ENCODE results near the gene WDR76. TPM values are rescaled to one million over a fixed set of nuclear protein-coding genes. Genes with fewer than 3 reads are reported as not detected.

WDR76 gene
- total RNA-seq, 1 experiment from 2014 or later, result 11.5 TPM

GRCh38 chr15:43881944-43882343, 55.1 kb downstream of the WDR76 start:
- no peak for TF ChIP-seq CTCF (IDR thresholded peaks at IDR 0.05; ENCODE audit: unreplicated experiment)
- Mint-ChIP-seq H3K36me3 (ENCODE audit: insufficient read depth, unreplicated experiment) (no peaks in the 10 kb centered on the region), H3K27ac (ENCODE audit: unreplicated experiment) (no peak overlapping the region), H3K9me3 (ENCODE audit: low read depth, unreplicated experiment) (no peaks in the 10 kb centered on the region), H3K4me3 (ENCODE audit: low read depth, unreplicated experiment) (no peak overlapping the region), H3K27me3 (ENCODE audit: unreplicated experiment) (no peaks in the 10 kb centered on the region), H3K4me1 (ENCODE audit: low read depth, unreplicated experiment) (no peaks in the 10 kb centered on the region)
- CTCF ChIA-PET, result no interaction called here
- DNase-seq, result no peak
- intact Hi-C loops (cut with micrococcal nuclease; ENCODE audit: unreplicated experiment), result no loop called here
- no TSS peak for BruUV-seq (replicated peaks)

- H3K9me3 Mint-ChIP-seq (ENCODE audit: low read depth, unreplicated experiment), result no peaks in the 10 kb centered on the region
Measured at GRCh38 chr15:43883571-43883970, 56.8 kb downstream of the WDR76 start.

GRCh38 chr15:43886558-43886957, 59.8 kb downstream of the WDR76 start:
- no TSS peak for BruUV-seq (replicated peaks)
- no peak overlapping the region for H3K4me3 Mint-ChIP-seq (ENCODE audit: low read depth, unreplicated experiment)
- no peaks in the 10 kb centered on the region for H3K4me1 Mint-ChIP-seq (ENCODE audit: low read depth, unreplicated experiment)
- H3K9me3 Mint-ChIP-seq (ENCODE audit: low read depth, unreplicated experiment), result no peaks in the 10 kb centered on the region
- no peak for DNase-seq
- intact Hi-C loops (cut with micrococcal nuclease; ENCODE audit: unreplicated experiment), result no loop called here
- H3K27ac Mint-ChIP-seq (ENCODE audit: unreplicated experiment), result no peak overlapping the region
- no peak for TF ChIP-seq CTCF (IDR thresholded peaks at IDR 0.05; ENCODE audit: unreplicated experiment)
- no peaks in the 10 kb centered on the region for H3K36me3 Mint-ChIP-seq (ENCODE audit: insufficient read depth, unreplicated experiment)
- H3K27me3 Mint-ChIP-seq (ENCODE audit: unreplicated experiment), result no peaks in the 10 kb centered on the region
- CTCF ChIA-PET, result no interaction called here

More at GRCh38 chr15:43883571-43883970, 56.8 kb downstream of the WDR76 start:
- no peak for DNase-seq
- no TSS peak for BruUV-seq (replicated peaks)
- CTCF ChIA-PET, result no interaction called here
- Mint-ChIP-seq H3K27me3 (ENCODE audit: unreplicated experiment) (no peaks in the 10 kb centered on the region), H3K4me1 (ENCODE audit: low read depth, unreplicated experiment) (no peaks in the 10 kb centered on the region), H3K4me3 (ENCODE audit: low read depth, unreplicated experiment) (no peak overlapping the region), H3K36me3 (ENCODE audit: insufficient read depth, unreplicated experiment) (no peaks in the 10 kb centered on the region), H3K27ac (ENCODE audit: unreplicated experiment) (no peak overlapping the region)
- intact Hi-C loops (cut with micrococcal nuclease; ENCODE audit: unreplicated experiment), result no loop called here
- no peak for TF ChIP-seq CTCF (IDR thresholded peaks at IDR 0.05; ENCODE audit: unreplicated experiment)

GRCh38 chr15:43887901-43888300, 61.1 kb downstream of the WDR76 start:
- Mint-ChIP-seq H3K9me3 (ENCODE audit: low read depth, unreplicated experiment) (no peaks in the 10 kb centered on the region), H3K36me3 (ENCODE audit: insufficient read depth, unreplicated experiment) (no peaks in the 10 kb centered on the region), H3K4me3 (ENCODE audit: low read depth, unreplicated experiment) (no peak overlapping the region), H3K27me3 (ENCODE audit: unreplicated experiment) (no peaks in the 10 kb centered on the region), H3K27ac (ENCODE audit: unreplicated experiment) (no peak overlapping the region), H3K4me1 (ENCODE audit: low read depth, unreplicated experiment) (no peaks in the 10 kb centered on the region)
- DNase-seq, result no peak
- intact Hi-C loops (cut with micrococcal nuclease; ENCODE audit: unreplicated experiment), result no loop called here
- CTCF ChIA-PET, result no interaction called here
- TF ChIP-seq CTCF (IDR thresholded peaks at IDR 0.05; ENCODE audit: unreplicated experiment), result no peak
- no TSS peak for BruUV-seq (replicated peaks)

- TF ChIP-seq CTCF (IDR thresholded peaks at IDR 0.05; ENCODE audit: unreplicated experiment), result no peak
- BruUV-seq (replicated peaks), result no TSS peak
- Mint-ChIP-seq H3K4me3 (ENCODE audit: low read depth, unreplicated experiment) (no peak overlapping the region), H3K9me3 (ENCODE audit: low read depth, unreplicated experiment) (no peaks in the 10 kb centered on the region), H3K27ac (ENCODE audit: unreplicated experiment) (no peak overlapping the region), H3K4me1 (ENCODE audit: low read depth, unreplicated experiment) (no peaks in the 10 kb centered on the region), H3K27me3 (ENCODE audit: unreplicated experiment) (no peaks in the 10 kb centered on the region), H3K36me3 (ENCODE audit: insufficient read depth, unreplicated experiment) (no peaks in the 10 kb centered on the region)
- intact Hi-C loops (cut with micrococcal nuclease; ENCODE audit: unreplicated experiment), result no loop called here
- CTCF ChIA-PET, result no interaction called here
- DNase-seq, result no peak
Measured at GRCh38 chr15:43889042-43889441, 62.2 kb downstream of the WDR76 start.

Data from Calu3 (cell line).